NB4 (cell line): ENCODE data around the gene KLHL41.
A peak's percentile ranks its signal among the peaks of the same experiment; 100 is the strongest.
"Not testable (repeated sequence)": the region's sequence is repeated elsewhere in the genome, so short reads cannot be mapped to it uniquely, and the experiment has no call there.

ENCODE experiments used
- DNase-seq: peaks from one replicate; pipeline ENCODE4 v3.0.0; 2010; ENCODE audit warnings: low read depth
- H3K4me3 ChIP-seq: one replicate; pipeline ENCODE4 v1.5.1; 2011; ENCODE audit warnings: mild to moderate bottlenecking, low read depth, low read length, moderate library complexity
- CTCF ChIP-seq: IDR thresholded peaks from one replicate; pipeline ENCODE4 v1.5.1; 2012; ENCODE audit warnings: low read depth, low read length
- MAX ChIP-seq: IDR thresholded peaks from 2 replicates; pipeline ENCODE4 v1.6.1; 2011; ENCODE audit warnings: low read depth, low read length
- MYC ChIP-seq: IDR thresholded peaks from 2 replicates; pipeline ENCODE4 v1.6.1; 2011; ENCODE audit warnings: low read depth, low read length
- POLR2A ChIP-seq: IDR thresholded peaks from 2 replicates; pipeline ENCODE4 v1.6.1; 2011; ENCODE audit warnings: mild to moderate bottlenecking; ENCODE audit not compliant: insufficient read length; ENCODE audit errors: extremely low read depth

Gene KLHL41

GRCh38 chr2:169542433-169542832 is 32.9 kb downstream of the KLHL41 start:
- no peak overlapping the region for H3K4me3 ChIP-seq
- no peak for DNase-seq
- no peak for TF ChIP-seq MYC
- no peak for TF ChIP-seq CTCF
- TF ChIP-seq MAX: no peak
- TF ChIP-seq POLR2A: no peak

GRCh38 chr2:169546756-169547155 is 37.3 kb downstream of the KLHL41 start:
- TF ChIP-seq MYC: no peak
- TF ChIP-seq POLR2A: no peak
- TF ChIP-seq MAX: no peak
- TF ChIP-seq CTCF: no peak
- H3K4me3 ChIP-seq: no peak overlapping the region
- no peak for DNase-seq

GRCh38 chr2:169561364-169561763 is 51.9 kb downstream of the KLHL41 start:
- DNase-seq: peak; percentile 29
- TF ChIP-seq CTCF: no peak
- no peak for TF ChIP-seq MAX
- no peak for TF ChIP-seq POLR2A
- TF ChIP-seq MYC: no peak
- no peak overlapping the region for H3K4me3 ChIP-seq

GRCh38 chr2:169562084-169562483 is 52.6 kb downstream of the KLHL41 start:
- not testable (repeated sequence) for DNase-seq, H3K4me3 ChIP-seq

- TF ChIP-seq POLR2A (no peak), MYC (no peak), MAX (no peak), CTCF (no peak)
- no peak for DNase-seq
- H3K4me3 ChIP-seq: no peak overlapping the region
These were observed 53.0 kb downstream of the KLHL41 start for GRCh38 chr2:169562519-169562918.

GRCh38 chr2:169565686-169566085 is 56.2 kb downstream of the KLHL41 start:
- no peak for TF ChIP-seq MAX
- no peak for TF ChIP-seq CTCF
- no peak for DNase-seq

More at GRCh38 chr2:169565686-169566085, 56.2 kb downstream of the KLHL41 start:
- no peak overlapping the region for H3K4me3 ChIP-seq
